HG02970 (cell line): ENCODE data around the gene PIP5K1B.
A peak's percentile ranks its signal among the peaks of the same experiment; 100 is the strongest.
"Not testable (repeated sequence)": the region's sequence is repeated elsewhere in the genome, so short reads cannot be mapped to it uniquely, and the experiment has no call there.

ENCODE experiments used
- ATAC-seq: cut with Tn5 transposase; IDR thresholded peaks from one replicate; pipeline ENCODE4 v1.9.1; 2021; ENCODE audit warnings: mild to moderate bottlenecking, moderate library complexity, moderate number of reproducible peaks; ENCODE audit not compliant: unreplicated experiment, low FRiP score

Gene PIP5K1B

DNA sequence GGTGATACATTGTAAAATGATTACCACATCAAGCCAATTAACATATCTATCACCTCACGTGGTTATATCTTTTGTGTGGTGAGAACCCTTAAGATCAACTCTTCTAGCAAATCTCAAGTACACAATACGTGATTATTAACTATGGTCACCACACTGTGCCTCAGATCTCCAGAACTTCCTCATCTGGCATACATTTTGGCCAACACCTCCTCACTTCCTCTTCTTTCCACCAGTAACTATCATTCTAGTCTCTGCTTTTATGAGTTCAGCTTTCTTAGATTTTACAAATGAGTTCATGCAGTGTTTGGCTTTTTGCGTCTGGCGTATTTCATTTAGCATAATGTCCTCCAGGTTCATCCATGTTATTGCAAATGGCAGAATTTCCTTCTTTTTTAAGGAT is 273.0 kb downstream of the PIP5K1B start:
- ATAC-seq, result no peak

GRCh38 chr9:68978501-68978900 is 273.5 kb downstream of the PIP5K1B start:
- no peak for ATAC-seq

- ATAC-seq, result no peak
These were observed 274.7 kb downstream of the PIP5K1B start for GRCh38 chr9:68979538-68980314.

GRCh38 chr9:68980341-68980914 is 275.4 kb downstream of the PIP5K1B start:
- ATAC-seq, result no peak

DNA sequence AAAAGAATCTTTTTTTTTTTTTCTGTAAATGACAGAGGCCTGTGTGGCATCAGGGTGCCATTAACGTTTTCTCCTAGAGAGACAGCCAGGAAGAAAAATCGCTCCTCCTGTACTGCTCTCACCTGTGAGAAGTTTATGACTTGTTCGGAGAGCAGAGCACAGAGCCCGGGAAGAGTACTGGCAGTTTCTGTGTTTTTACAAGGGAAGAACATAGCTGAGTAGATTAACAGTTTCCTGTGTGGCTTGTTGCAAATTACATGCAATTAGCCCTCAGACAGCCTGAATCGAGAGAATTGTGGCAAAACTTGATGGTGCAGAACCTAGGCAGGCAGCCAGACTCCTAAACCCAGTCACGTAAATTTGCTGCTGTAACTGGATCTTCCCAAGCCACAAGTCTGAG is 276.7 kb downstream of the PIP5K1B start:
- ATAC-seq, result no peak

DNA sequence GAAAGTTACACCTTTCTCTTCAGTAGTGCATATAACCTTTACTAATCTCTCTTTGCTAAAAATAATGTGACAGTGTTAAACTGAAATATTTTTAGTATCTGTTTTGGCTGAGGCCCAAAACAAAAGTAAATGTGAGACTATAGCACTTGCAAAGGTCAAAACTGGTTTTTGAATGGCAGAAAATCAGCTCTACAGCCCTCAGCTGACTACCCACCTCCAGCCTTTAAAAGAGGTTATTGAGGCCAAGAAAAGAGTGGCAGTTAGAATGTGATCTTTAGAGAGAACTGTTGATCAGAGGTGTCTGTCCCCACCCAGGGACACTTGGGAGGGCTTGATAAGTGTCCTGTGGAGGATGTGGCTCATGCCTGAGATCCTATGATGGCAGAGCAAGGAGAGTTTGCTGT is 278.0 kb downstream of the PIP5K1B start:
- ATAC-seq, result no peak

DNA sequence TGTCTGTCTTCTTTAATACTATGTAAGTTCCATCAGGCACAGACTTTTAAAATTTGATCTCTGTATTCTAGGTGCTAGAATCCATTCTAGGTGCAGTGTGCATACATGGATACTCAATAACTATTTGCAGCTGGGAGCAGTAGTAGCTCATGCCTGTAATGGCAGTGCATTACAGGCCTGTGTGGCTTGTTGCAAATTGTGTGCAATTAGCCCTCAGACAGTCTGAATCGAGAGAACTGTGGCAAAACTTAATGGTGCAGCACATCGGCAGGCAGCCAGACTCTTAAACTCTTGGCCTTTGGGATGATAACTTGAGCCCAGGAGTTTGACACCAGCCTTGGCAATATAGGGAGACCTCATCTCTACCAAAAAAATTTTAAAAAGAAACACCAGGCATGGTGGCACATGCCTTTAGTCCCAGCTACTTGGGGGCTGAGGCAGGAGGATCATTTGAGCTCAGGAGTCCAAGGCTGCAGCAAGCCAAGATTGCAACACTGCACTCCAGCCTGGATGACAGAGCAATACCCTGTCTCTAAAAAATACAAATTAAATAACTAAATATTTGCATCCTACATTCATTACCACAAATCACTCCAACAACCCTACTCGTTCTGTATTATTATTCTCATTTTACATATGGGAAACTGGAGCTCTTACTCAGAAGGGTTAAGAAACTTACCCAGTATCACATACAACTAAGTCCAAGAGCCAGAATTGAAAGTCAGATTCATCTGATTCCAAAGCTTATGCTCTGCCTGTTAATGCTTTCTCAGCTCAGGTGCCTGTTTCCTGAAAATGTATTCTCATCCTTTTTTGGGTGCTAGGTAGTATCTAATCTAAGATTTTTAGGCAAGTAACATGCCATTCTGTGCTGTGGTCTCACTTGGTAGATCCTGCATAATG is 278.7 kb downstream of the PIP5K1B start:
- no peak for ATAC-seq

- not testable (repeated sequence) for ATAC-seq
These were observed 281.9 kb downstream of the PIP5K1B start for GRCh38 chr9:68986949-68987348.

DNA sequence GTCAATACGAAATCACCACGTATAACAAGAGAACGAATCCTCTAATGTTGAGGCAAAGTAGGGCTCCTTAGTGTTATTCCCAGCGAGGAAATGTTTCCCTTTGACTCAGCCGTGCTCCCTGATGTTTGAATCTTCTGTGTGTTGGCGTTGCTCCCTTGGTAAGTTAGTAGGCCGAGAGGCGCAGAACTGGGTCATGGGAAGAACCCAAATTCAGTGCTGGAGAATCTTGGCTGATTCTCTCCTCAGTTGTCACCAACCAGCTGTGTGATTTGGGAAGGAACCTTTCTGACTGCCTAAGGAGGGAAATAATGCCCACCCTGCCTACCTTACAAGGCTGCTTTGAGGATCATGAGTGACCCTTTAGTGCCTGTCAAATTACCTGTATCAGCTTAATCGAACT is 286.4 kb downstream of the PIP5K1B start:
- no peak for ATAC-seq

GRCh38 chr9:68995776-68996175 is 290.7 kb downstream of the PIP5K1B start:
- ATAC-seq, result no peak

- ATAC-seq, result no peak
These were observed 291.4 kb downstream of the PIP5K1B start for GRCh38 chr9:68996462-68996861.

DNA sequence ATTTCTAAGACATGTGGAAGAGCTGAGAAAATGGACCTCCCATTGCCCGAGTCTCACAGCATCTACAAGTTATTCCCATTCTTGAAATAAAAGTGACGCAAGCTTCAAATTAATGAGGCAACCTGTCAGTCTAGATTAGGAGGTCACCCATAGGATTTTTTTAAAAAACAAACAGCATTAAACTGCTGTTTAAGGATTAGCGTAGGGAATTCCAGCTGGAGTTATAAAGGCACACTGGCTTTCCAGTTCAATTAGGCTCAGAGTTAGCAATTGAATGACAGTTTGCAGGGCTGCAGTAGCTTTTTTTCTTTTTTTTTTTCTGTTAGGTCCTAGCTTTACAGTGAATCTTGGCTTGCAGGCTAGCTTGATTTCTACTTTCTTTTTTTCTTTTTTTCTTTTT is 292.6 kb downstream of the PIP5K1B start:
- no peak for ATAC-seq

- ATAC-seq, result no peak
These were observed 293.3 kb downstream of the PIP5K1B start for GRCh38 chr9:68998385-68998784.

- no peak for ATAC-seq
These were observed 293.8 kb downstream of the PIP5K1B start for GRCh38 chr9:68998812-68999211.

GRCh38 chr9:68999393-69000105 is 294.5 kb downstream of the PIP5K1B start:
- peak; percentile 52 for ATAC-seq

DNA sequence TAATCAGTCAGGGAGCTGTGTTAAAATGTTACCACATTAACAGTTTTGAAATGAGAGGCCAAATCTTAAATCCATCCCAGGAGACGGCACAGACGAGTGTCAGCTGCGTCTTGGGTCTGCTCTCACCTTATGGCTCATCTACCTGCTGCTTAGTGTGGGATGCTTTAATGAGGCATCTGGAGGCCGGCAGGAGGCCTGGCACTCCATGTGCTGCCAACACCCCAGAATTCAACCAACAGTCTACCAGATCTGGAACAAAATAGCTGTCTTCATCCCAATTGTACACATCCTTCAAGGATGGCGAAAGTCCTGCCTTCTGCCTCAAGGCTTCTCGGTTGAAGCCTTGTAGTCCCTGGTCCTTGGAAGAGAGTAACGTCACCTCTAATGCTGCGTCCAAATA is 296.9 kb downstream of the PIP5K1B start:
- ATAC-seq, result no peak

GRCh38 chr9:69003051-69003450 is 298.0 kb downstream of the PIP5K1B start:
- no peak for ATAC-seq

GRCh38 chr9:69004836-69005235 is 299.8 kb downstream of the PIP5K1B start:
- ATAC-seq, result no peak

- no peak for ATAC-seq
These were observed 304.7 kb downstream of the PIP5K1B start for GRCh38 chr9:69009708-69010107.

GRCh38 chr9:69012696-69013381 is 307.8 kb downstream of the PIP5K1B start:
- ATAC-seq, result no peak
